ENCODE results near the gene XIRP2.

Gene XIRP2

DNA sequence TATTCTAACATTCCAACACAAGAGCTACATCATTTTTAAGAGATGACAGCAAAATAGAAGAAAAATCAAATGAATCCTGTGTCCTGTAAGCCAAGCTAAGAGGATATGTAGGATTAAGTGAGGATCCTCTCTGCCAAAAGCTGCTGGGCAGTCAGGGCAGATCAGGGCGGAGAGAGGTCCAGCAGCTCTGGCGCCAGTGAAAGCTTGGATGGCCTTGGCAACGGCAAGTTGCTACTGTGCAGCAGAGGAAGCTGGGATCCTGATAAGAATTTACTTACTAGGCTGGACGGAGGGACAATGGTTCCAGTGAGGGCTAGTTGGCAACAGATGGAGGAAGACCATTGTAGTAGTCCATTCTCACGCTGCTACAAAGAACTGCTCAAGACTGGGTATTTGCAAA lies 391.5 kb downstream of the XIRP2 start:
- no peak for TF ChIP-seq CTCF (IDR thresholded peaks at IDR 0.05)
- no peak for TF ChIP-seq ZFX (IDR thresholded peaks at IDR 0.05; ENCODE audit: borderline replicate concordance)
- H3K27ac ChIP-seq = no peak overlapping the region

- H3K27ac ChIP-seq = no peak overlapping the region
- TF ChIP-seq ZFX (IDR thresholded peaks at IDR 0.05; ENCODE audit: borderline replicate concordance) (no peak), CTCF (IDR thresholded peaks at IDR 0.05) (no peak)
Observed at GRCh38 chr2:167287212-167287611, 398.9 kb downstream of the XIRP2 start.

GRCh38 chr2:167289651-167290410 lies 401.6 kb downstream of the XIRP2 start:
- TF ChIP-seq ZFX (IDR thresholded peaks at IDR 0.05; ENCODE audit: borderline replicate concordance) = no peak
- no peak for TF ChIP-seq CTCF (IDR thresholded peaks at IDR 0.05)
- no peak overlapping the region for H3K27ac ChIP-seq

DNA sequence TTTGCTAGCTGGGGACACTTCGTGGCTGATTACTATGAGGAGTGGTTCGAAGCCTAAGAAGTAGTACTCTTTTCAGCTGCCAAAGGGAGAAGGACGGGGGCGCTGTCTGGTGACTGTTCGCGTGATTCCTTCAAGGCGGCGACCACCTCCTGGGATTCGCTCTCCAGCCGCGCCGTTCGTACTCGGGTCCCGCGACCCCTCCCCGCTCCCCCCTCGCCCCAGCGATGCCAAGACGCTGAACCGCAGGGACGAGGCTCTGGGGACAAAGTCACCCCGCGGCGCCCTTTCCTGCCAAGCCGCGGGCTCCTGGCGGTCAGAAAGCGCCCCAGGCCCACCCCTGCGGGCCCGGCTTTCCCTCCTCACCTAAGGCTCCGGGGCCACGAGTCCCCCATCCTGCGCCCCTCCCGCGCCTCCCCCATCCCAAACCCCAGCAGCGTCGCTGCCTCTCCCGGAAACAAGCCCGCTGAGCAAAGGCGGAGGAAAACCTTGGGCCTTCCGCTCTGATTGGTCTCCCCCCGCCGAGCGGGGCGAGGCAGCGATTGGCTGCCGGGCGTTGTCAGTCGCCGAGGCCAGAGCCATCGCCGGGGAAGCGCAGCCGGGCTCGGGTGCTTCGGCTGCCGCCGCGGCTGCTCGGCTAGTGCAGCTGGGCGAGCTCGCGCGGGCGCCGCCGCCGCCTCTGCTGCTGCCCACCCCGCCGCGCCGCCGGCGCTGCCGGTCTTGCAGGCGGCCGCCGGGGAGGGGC lies 404.3 kb downstream of the XIRP2 start, which contains the start of gene B3GALT1:
TSS of gene B3GALT1 (plus strand) at position 572 of the 742 bp plus-strand sequence.
- peak within 1 kb of the TSS; percentile 48 for H3K27ac ChIP-seq
- TF ChIP-seq ZFX (IDR thresholded peaks at IDR 0.05; ENCODE audit: borderline replicate concordance) = no peak
- TF ChIP-seq CTCF (IDR thresholded peaks at IDR 0.05) = peak; percentile 39

DNA sequence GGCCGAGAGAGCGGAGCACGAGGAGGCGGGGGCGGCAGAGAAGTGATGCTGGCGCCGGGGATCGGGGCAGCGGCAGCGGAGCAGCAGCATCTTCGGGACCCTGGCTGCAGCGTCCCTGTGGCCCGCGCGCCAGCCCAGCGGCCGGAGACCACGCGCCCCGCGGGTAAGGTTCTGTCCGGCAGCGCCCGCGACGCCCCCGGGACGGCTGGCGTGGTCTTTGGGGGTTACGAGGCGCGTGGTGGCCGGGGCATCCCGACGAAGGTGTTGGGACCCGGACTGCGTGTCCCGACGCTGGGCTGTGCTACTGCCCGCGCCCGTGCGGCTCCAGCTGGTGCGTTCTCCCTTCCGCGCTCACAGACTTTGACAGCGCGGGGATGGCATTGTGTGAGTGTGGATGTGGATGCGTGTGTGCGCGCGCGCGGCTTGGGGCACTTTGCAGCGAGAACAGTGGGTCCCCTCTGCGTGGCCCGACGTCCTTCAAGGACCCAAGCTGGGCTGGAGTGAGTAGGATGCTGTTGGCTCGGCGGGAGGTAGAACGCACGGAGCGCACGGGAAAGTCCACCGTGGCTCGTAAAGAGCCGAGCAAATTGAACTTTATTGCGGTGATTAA lies 405.0 kb downstream of the XIRP2 start:
- TF ChIP-seq ZFX (IDR thresholded peaks at IDR 0.05; ENCODE audit: borderline replicate concordance) = no peak
- no peak for TF ChIP-seq CTCF (IDR thresholded peaks at IDR 0.05)
- H3K27ac ChIP-seq = peak overlapping the region; percentile 48

DNA sequence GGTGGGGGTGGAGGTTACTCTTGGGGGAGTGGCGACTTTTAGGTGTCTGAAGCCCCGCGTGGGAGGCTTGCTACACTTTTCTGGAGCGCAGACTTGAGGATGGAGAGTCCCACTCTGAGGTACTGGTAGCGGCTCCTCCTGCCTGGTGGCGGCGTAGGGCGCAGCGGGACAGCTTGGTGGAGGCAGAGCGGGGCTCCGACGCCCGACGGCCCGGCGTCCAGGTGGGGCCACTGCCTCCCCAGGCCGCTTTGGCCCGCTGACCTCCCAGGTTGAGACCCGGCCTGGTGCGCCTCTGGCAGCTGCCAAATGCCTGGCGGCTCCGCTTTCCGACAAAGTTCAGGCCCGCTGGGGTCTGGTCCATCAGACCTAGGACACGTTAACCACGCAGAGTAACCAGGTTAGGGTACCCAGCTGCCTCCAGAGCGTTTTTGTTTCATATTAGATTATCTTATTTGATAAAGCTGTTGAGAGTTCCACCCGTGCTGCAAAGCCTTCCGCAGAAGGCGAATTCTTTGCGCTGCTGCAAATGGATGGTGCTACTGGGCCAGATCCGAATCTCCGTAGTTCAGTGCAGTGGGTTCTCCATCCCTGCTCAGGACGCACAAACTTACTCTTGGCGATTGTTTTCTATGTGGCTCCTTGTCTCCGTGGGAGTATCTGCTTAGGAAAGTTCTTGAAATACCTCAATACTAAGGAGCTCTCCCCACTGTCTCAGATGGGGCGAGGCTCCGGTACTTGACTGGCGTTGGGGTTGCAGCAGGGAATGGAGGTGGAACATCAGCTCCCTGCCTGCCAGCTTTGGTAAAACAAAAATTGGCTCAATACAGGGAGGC lies 405.9 kb downstream of the XIRP2 start:
- TF ChIP-seq CTCF (IDR thresholded peaks at IDR 0.05) (no peak), ZFX (IDR thresholded peaks at IDR 0.05; ENCODE audit: borderline replicate concordance) (no peak)
- no peak overlapping the region for H3K27ac ChIP-seq
